ENCODE measurements around the gene PARD3B. TPM values are rescaled to one million over a fixed set of nuclear protein-coding genes. Genes with fewer than 3 reads are reported as not detected.
A peak's percentile ranks its signal among the peaks of the same experiment; 100 is the strongest.

Gene PARD3B
- total and polyA plus RNA-seq, 2 of the 8 experiments (the other 6 are each of a cell fraction or from before 2014, with no cell fraction given) = 1.2 to 5.7 TPM

GRCh38 chr2:205078762-205079161 lies 533.5 kb downstream of the PARD3B start:
- no peaks in the 10 kb centered on the region for H4K20me1 ChIP-seq (replicated peaks in 1 of 2; ENCODE audit: control insufficient read depth in 1 of 2, insufficient read depth in 2 of 2, low read length in 2 of 2)
- TF ChIP-seq CBX8 (IDR thresholded peaks at IDR 0.05; ENCODE audit: borderline replicate concordance, low read depth, low read length) (no peak), CEBPB (IDR thresholded peaks at IDR 0.05; ENCODE audit: low read depth, low read length) (no peak), BRCA1 (IDR thresholded peaks at IDR 0.05; ENCODE audit: low read depth, low read length) (no peak), TBP (IDR thresholded peaks at IDR 0.05; ENCODE audit: low read depth, low read length) (no peak), MAX (IDR thresholded peaks at IDR 0.05) (no peak), USF2 (IDR thresholded peaks at IDR 0.05; ENCODE audit: low read length) (no peak), EZH2 (IDR thresholded peaks at IDR 0.05; ENCODE audit: low read depth, low read length, severe bottlenecking) (no peak), CTCF (IDR thresholded peaks at IDR 0.05; ENCODE audit: control extremely low read depth in 1 of 3, insufficient read depth in 1 of 3, low read depth in 1 of 3, low read length in 3 of 3) (no peak), POLR2AphosphoS5 (IDR thresholded peaks at IDR 0.05; ENCODE audit: low read depth, low read length) (no peak), ASH2L (IDR thresholded peaks at IDR 0.05; ENCODE audit: low read length) (no peak), MAFK (IDR thresholded peaks at IDR 0.05; ENCODE audit: low read depth, low read length) (no peak)

More at GRCh38 chr2:205078762-205079161, 533.5 kb downstream of the PARD3B start:
- WGBS, 2 experiments (ENCODE audit: extremely low coverage in 1 of 2, insufficient coverage in 1 of 2, insufficient read length in 1 of 2, insufficient replicate concordance in 2 of 2, low coverage in 1 of 2, low lambda C conversion rate in 2 of 2, missing lambda C conversion rate in 1 of 2) = 86% methylated on average over 6 of the region's 6 CpGs; no CpG with 5 or more reads in 1 of the 2 experiments
- Histone ChIP-seq H3K23me2 (ENCODE audit: low read depth, low read length) (no peaks in the 10 kb centered on the region), H3K27me3 (replicated peaks in 1 of 4; ENCODE audit: control insufficient read depth in 3 of 4, extremely low read depth in 1 of 4, insufficient read depth in 3 of 4, low read length in 3 of 4) (no peaks in the 10 kb centered on the region), H3K18ac (ENCODE audit: extremely low read depth, low read length) (no peak overlapping the region), H2BK12ac (ENCODE audit: low read depth, low read length) (peak overlapping the region; percentile 29; the same call in 1 of the 2 replicates), H3K36me3 (ENCODE audit: control insufficient read depth in 2 of 4, insufficient read depth in 4 of 4, low read length in 3 of 4) (no peaks in the 10 kb centered on the region), H3K9me3 (ENCODE audit: insufficient read depth in 2 of 2, low read depth in 1 of 2, low read length in 1 of 2) (no peaks in the 10 kb centered on the region), H3K79me2 (ENCODE audit: control insufficient read depth in 1 of 2, insufficient read depth in 2 of 2, low read length in 2 of 2) (no peaks in the 10 kb centered on the region), H3K14ac (ENCODE audit: insufficient read length) (no peak overlapping the region), H4K8ac (ENCODE audit: extremely low read depth, insufficient read depth, low read length) (no peak overlapping the region; the same call in 1 of the 2 replicates), H3K9ac (replicated peaks in 1 of 4; ENCODE audit: extremely low read depth in 1 of 4, low read depth in 3 of 4, low read length in 3 of 4) (no peak overlapping the region), H3K4me1 (replicated peaks in 1 of 4; ENCODE audit: control insufficient read depth in 3 of 4, insufficient read depth in 4 of 4, low read length in 3 of 4) (peaks cover 0 to 2% (median 0%) of the 10 kb centered on the region in 4 experiments; a peak in 1 of 7 replicates), H2AK5ac (ENCODE audit: low read depth, low read length) (no peak overlapping the region), H3K56ac (replicated peaks; ENCODE audit: insufficient read length, low read depth, low read length) (no peak overlapping the region), H3K4me3 (ENCODE audit: extremely low read depth in 1 of 4, insufficient read depth in 2 of 4, low read depth in 3 of 4, low read length in 4 of 4) (no peak overlapping the region), H3K4me2 (ENCODE audit: insufficient read depth in 1 of 2, low read depth in 2 of 2, low read length in 2 of 2) (no peak overlapping the region), H3K79me1 (ENCODE audit: low read depth, low read length) (no peaks in the 10 kb centered on the region), H3K27ac (ENCODE audit: low read depth, low read length) (no peak overlapping the region), H3K23ac (ENCODE audit: insufficient read length) (no peak overlapping the region), H2BK120ac (replicated peaks; ENCODE audit: low read depth, low read length) (no peak overlapping the region), H4K5ac (ENCODE audit: insufficient read length, low read depth, low read length) (no peak overlapping the region), H3K4ac (replicated peaks; ENCODE audit: insufficient read length, low read depth, low read length) (no peak overlapping the region), H2AFZ (ENCODE audit: low read length) (no peak overlapping the region), H4K91ac (replicated peaks; ENCODE audit: insufficient read length, low read length) (no peak overlapping the region), H2BK15ac (ENCODE audit: low read length) (no peak overlapping the region), H2BK5ac (ENCODE audit: low read depth, low read length) (no peak overlapping the region), H2BK20ac (ENCODE audit: low read length) (no peak overlapping the region)
- DNase-seq (ENCODE audit: low read depth in 1 of 2, low spot score in 2 of 2) = no peak
- ChIA-PET POLR2A (ENCODE audit: partially characterized antibody) (interaction anchor here (1.3 kb wide), 1 partner anchor 8 kb away, joined by 4 read pairs; no protein-coding TSS in a partner anchor), CTCF (ENCODE audit: partially characterized antibody) (no interaction called here)
- no peak for FAIRE-seq

All from H1 (cell line).